Body of pancreas (tissue), 4 donors: Measurements from ENCODE around the gene TMEM174. TPM values are rescaled to one million over a fixed set of nuclear protein-coding genes. Genes with fewer than 3 reads are reported as not detected.
"Not testable (repeated sequence)": the region's sequence is repeated elsewhere in the genome, so short reads cannot be mapped to it uniquely, and the experiment has no call there.

Experiments
- ATAC-seq: fragments of 150-250 bp; one replicate; pipeline ENCODE4 v1.9.1; 2016
- DNase-seq, 4 donors: peaks; one replicate each; pipeline ENCODE4 v3.0.0-alpha.2; 2019
- H3K27ac ChIP-seq, 4 donors: fragments of 200-600 bp; sonication (generic); 1 replicate in 3 of 4; 2 replicates in 1 of 4; pipeline versions ENCODE4 v1.5.1 to v1.6.1; 2016 to 2019; ENCODE audit warnings: mild to moderate bottlenecking in 1 of 4, mixed read lengths in 1 of 4, moderate library complexity in 1 of 4
- H3K27me3 ChIP-seq, 2 donors: fragments of 200-600 bp; sonication (generic); one replicate each; pipeline ENCODE4 v1.6.0; 2016; ENCODE audit warnings: mild to moderate bottlenecking in 1 of 2
- H3K36me3 ChIP-seq, 2 donors: fragments of 200-600 bp; sonication (generic); replicated peaks in 1 of 2; 2 replicates each; pipeline ENCODE4 v1.5.1; 2016; ENCODE audit warnings: low read depth in 2 of 2; ENCODE audit not compliant: insufficient read depth in 1 of 2
- H3K4me1 ChIP-seq: fragments of 200-600 bp; sonication (generic); one replicate; pipeline ENCODE4 v1.6.0; 2016
- H3K4me3 ChIP-seq, 2 donors: fragments of 200-600 bp; sonication (generic); 1 replicate in 1 of 2; 2 replicates in 1 of 2; pipeline ENCODE4 v1.5.1; 2016 to 2019
- H3K9me3 ChIP-seq, 3 donors: fragments of 200-600 bp; sonication (generic); 1 replicate in 2 of 3; 2 replicates in 1 of 3; pipeline ENCODE4 v1.5.1; 2016
- POLR2A ChIP-seq, 3 donors: fragments of 450-650 bp; IDR thresholded peaks; one replicate each; pipeline ENCODE4 v1.6.1; 2016; ENCODE audit warnings: antibody characterized with exemption in 3 of 3, mild to moderate bottlenecking in 2 of 3
- WGBS, 2 donors: methylation state at CpG; one replicate each; pipeline ENCODE4 v1.1.5; 2017; 5-methylcytosine and 5-hydroxymethylcytosine counted together
- intact Hi-C: fragments of 100-400 bp; cut with DNase I; formaldehyde crosslinking; loops from one replicate; pipeline ENCODE4 v1.15.1; 2023
- total RNA-seq, 2 donors: library from RNA; depleted of rRNA; stranded (reverse); fragments of >200 nt; gene quantifications; one replicate each; pipeline ENCODE4 v1.1.0, GENCODE V29; 2016
- TF ChIP-seq, protein P1 (sequence below), 7 experiments: fragments of 450-650 bp in 4 of 7; fragments of 200-600 bp in 3 of 7; sonication (generic) in 3 of 7; IDR thresholded peaks; one replicate each; pipeline ENCODE4 v1.5.1; 2016 to 2019; ENCODE audit warnings: antibody characterized with exemption in 7 of 7

Gene TMEM174
- total RNA-seq, 2 donors from 2014 or later, result not detected

- H3K27me3 ChIP-seq, result no peaks in the 10 kb centered on the region
- peaks cover 0 to 7% (median 0%) of the 10 kb centered on the region in 3 donors for H3K9me3 ChIP-seq
- DNase-seq (peak in 1 of 4 donors; percentile 35), ATAC-seq (no peak)
- no peak overlapping the region for H3K27ac ChIP-seq
- WGBS, 2 donors, result 47% methylated on average over 3 of the region's 3 CpGs; no CpG with 5 or more reads in 1 of the 2 donors
- no peak for TF ChIP-seq POLR2A (IDR thresholded peaks at IDR 0.05)
- TF ChIP-seq, protein P1, sequence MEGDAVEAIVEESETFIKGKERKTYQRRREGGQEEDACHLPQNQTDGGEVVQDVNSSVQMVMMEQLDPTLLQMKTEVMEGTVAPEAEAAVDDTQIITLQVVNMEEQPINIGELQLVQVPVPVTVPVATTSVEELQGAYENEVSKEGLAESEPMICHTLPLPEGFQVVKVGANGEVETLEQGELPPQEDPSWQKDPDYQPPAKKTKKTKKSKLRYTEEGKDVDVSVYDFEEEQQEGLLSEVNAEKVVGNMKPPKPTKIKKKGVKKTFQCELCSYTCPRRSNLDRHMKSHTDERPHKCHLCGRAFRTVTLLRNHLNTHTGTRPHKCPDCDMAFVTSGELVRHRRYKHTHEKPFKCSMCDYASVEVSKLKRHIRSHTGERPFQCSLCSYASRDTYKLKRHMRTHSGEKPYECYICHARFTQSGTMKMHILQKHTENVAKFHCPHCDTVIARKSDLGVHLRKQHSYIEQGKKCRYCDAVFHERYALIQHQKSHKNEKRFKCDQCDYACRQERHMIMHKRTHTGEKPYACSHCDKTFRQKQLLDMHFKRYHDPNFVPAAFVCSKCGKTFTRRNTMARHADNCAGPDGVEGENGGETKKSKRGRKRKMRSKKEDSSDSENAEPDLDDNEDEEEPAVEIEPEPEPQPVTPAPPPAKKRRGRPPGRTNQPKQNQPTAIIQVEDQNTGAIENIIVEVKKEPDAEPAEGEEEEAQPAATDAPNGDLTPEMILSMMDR (IDR thresholded peaks at IDR 0.05), result no peak
- H3K4me1 ChIP-seq, result peaks cover 8% of the 10 kb centered on the region
- intact Hi-C loops, result no loop called here
- H3K36me3 ChIP-seq, result no peaks in the 10 kb centered on the region
- H3K4me3 ChIP-seq, result no peak overlapping the region
These were observed 32.3 kb downstream of the TMEM174 start for GRCh38 chr5:73205305-73205704.

GRCh38 chr5:73207239-73207638, 34.2 kb downstream of the TMEM174 start:
- H3K4me3 ChIP-seq, H3K4me1 ChIP-seq, H3K27me3 ChIP-seq, DNase-seq, H3K27ac ChIP-seq, H3K9me3 ChIP-seq, H3K36me3 ChIP-seq, intact Hi-C loops, ATAC-seq: not testable (repeated sequence)
- WGBS, 2 donors, result 19% methylated on average over 4 of the region's 4 CpGs; no CpG with 5 or more reads in 1 of the 2 donors

DNA sequence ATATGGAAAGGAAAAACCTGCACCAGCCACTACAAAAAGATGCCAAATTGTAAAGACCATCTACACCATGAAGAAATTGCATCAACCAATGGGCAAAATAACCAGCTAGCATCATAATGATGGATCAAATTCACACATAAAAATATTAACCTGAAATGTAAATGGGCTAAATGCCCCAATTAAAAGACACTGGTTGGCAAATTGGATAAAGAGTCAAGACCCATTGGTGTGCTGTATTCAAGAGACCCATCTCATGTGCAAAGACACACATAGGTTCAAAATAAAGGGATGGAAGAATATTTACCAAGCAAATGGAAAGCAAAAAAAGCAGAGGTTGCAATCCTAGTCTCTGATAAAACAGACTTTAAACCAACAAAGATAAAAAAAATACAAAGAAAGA, 36.1 kb downstream of the TMEM174 start:
- H3K4me1 ChIP-seq, intact Hi-C loops, H3K9me3 ChIP-seq, DNase-seq, H3K27ac ChIP-seq, H3K36me3 ChIP-seq, ATAC-seq, H3K27me3 ChIP-seq, H3K4me3 ChIP-seq: not testable (repeated sequence)

GRCh38 chr5:73212693-73213092, 39.7 kb downstream of the TMEM174 start:
- intact Hi-C loops, result not testable (repeated sequence)

GRCh38 chr5:73213566-73213998, 40.6 kb downstream of the TMEM174 start:
- DNase-seq, result peak in 2 of 4 donors; percentile 18 to 35
- ATAC-seq, result no peak
- 44 to 53% methylated on average over 6 of the region's 6 CpGs for WGBS, 2 donors
- Histone ChIP-seq H3K27me3 (no peaks in the 10 kb centered on the region), H3K4me1 (peaks cover 13% of the 10 kb centered on the region), H3K4me3 (no peak overlapping the region), H3K27ac (no peak overlapping the region), H3K36me3 (no peaks in the 10 kb centered on the region), H3K9me3 (peaks cover 0 to 7% (median 0%) of the 10 kb centered on the region in 3 donors)
- TF ChIP-seq, protein P1 (IDR thresholded peaks at IDR 0.05), result no peak
- TF ChIP-seq POLR2A (IDR thresholded peaks at IDR 0.05), result no peak
- intact Hi-C loops, result no loop called here

More at GRCh38 chr5:73212693-73213092, 39.7 kb downstream of the TMEM174 start:
- not testable (repeated sequence) for H3K9me3 ChIP-seq, H3K27me3 ChIP-seq, DNase-seq, H3K36me3 ChIP-seq, H3K4me3 ChIP-seq, ATAC-seq, H3K27ac ChIP-seq
- 92 to 96% methylated on average over 3 of the region's 3 CpGs for WGBS, 2 donors
- peaks cover 13% of the 10 kb centered on the region for H3K4me1 ChIP-seq

DNA sequence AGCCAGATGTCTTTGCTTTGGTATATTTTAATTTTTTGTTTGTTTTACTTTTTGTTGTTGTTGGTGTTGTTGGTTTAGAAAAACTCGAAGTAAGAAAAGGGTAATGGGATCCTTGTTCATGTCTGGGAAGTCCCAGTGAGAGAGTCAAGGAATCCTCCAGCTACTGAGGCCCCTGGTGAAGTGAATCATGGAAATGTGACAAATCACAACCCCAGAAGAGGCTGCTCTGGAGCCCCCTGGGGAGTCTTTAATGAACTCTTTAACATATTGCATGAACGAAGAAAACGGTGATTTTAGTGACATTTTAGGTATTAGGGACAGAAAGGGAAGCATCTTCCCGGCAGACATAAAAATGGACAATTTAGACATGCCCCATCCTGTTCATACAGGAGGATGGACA, 41.3 kb downstream of the TMEM174 start:
- Histone ChIP-seq H3K27me3 (no peaks in the 10 kb centered on the region), H3K27ac (no peak overlapping the region), H3K4me3 (no peak overlapping the region), H3K4me1 (peaks cover 13% of the 10 kb centered on the region), H3K36me3 (no peaks in the 10 kb centered on the region), H3K9me3 (peaks cover 0 to 7% (median 0%) of the 10 kb centered on the region in 3 donors)
- TF ChIP-seq, protein P1 (IDR thresholded peaks at IDR 0.05), result no peak
- no peak for TF ChIP-seq POLR2A (IDR thresholded peaks at IDR 0.05)
- 68 to 73% methylated on average over 4 of the region's 4 CpGs for WGBS, 2 donors
- ATAC-seq (no peak), DNase-seq (no peak)
- intact Hi-C loops, result no loop called here
